Endometrial microvascular endothelial cells (primary cell): ENCODE data around the gene PDE4B. TPM values are rescaled to one million over a fixed set of nuclear protein-coding genes. Genes with fewer than 3 reads are reported as not detected.

ENCODE experiments used
- in situ Hi-C: cut with HindIII; loops from 2 replicates; pipeline ENCODE4 v1.10.0; 2017; ENCODE audit warnings: low sequenced_read_pairs, low pct_unique_long_range_greater_than_20kb; ENCODE audit errors: inconsistent ontology term
- total RNA-seq: library from RNA; depleted of rRNA; stranded (reverse); fragments of >200 nt; gene quantifications from one replicate; pipeline ENCODE4 v1.2.3, GENCODE V29; 2015; ENCODE audit errors: inconsistent ontology term

Gene PDE4B
- total RNA-seq, 1 donor from 2014 or later = 21.9 TPM

GRCh38 chr1:66256629-66257572 is 464.2 kb downstream of the PDE4B start:
- in situ Hi-C loops = loop anchor here (25.0 kb wide), 1 partner anchor 205 kb away; no protein-coding TSS in a partner anchor

DNA sequence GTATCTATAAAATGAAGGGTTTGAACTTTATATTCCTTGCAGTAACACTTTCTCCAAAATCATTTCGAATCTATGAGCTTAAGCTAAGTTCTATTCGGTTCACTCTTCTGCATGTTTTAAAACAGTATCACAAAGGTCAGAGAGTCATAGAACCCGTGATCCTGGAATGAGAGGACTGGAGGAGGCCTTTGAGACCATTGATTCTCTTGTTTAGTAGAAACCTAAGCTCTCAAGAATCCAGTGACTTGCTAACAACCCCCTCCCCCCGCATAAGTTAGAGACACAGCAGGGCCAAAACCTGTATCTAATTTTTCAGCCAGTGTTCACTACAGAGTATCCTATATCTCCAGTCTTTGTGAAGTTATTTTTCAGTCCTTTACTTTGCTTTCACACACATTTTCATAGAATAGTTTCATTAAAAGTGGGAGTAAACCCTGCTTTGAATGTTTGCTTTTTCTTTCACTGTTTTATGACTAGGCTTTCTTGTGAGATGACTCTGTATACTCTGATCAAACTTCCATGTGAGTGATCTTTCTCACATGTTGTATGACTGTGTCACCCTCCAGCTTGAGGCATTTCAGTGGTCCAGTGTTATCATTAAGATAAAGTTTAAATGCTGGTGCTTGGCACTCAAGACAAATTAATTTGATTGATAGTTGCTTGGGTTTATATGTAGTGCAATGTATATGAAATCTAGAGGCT is 465.9 kb downstream of the PDE4B start:
- in situ Hi-C loops = loop anchor here (25.0 kb wide), 1 partner anchor 204 kb away; no protein-coding TSS in a partner anchor

- in situ Hi-C loops = loop anchor here (25.0 kb wide), 1 partner anchor 201 kb away; no protein-coding TSS in a partner anchor
These were observed 468.7 kb downstream of the PDE4B start for GRCh38 chr1:66261364-66261763.

DNA sequence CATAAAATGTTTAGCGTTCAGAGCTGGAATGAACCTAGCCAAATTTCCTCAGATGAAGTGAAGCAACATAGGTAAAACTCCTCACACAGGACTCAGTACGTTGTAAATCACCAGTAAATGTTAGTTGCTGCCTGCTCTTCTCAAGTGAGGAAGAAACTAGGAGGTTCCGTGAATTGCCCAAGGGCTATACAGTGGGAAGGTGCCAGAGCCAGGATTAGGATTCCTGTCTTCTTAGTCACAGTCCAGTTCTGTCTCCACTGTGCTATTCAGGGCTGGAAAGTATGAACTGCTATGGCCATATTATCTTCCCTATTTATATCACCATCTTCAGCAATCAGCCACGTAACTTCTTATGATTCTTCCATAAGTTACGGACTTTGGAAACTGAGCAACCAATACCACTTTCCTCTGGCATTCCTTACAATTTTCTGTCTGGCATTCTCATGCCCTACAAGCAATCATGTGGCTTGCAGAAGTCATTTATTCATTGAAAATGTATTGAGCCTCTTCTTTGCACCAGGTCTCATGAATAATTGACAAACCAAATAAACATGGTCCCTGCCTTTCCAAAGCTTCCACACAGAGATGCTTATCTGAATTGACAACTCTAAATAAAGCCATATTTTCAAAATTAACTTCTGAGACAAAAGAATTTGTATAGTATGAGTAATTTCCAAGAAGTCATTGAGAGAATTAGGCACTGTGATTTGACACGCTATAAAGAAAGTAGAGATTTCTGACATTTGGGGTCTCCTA is 469.7 kb downstream of the PDE4B start:
- in situ Hi-C loops = loop anchor here (25.0 kb wide), 1 partner anchor 200 kb away; no protein-coding TSS in a partner anchor

DNA sequence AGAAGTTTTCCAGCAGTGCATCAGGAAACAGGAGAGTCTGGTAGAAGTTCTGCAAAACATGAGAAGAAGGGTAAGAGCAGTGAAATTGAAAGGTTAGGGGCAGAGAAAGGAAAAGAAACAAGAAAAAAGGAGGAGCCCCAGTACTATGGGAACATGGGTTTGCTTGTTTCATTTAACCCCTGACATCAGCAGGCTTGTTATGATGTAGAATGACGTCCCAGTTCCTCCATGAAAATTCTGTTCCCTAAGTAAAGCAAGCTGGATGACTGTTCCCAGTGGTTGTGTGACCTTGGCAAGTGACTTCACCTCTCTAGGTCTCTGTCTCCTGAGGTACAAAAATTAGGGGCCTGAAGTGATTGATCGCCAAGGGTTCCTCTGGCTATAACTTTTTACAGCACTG is 472.6 kb downstream of the PDE4B start:
- in situ Hi-C loops = loop anchor here (25.0 kb wide), 1 partner anchor 197 kb away; no protein-coding TSS in a partner anchor

DNA sequence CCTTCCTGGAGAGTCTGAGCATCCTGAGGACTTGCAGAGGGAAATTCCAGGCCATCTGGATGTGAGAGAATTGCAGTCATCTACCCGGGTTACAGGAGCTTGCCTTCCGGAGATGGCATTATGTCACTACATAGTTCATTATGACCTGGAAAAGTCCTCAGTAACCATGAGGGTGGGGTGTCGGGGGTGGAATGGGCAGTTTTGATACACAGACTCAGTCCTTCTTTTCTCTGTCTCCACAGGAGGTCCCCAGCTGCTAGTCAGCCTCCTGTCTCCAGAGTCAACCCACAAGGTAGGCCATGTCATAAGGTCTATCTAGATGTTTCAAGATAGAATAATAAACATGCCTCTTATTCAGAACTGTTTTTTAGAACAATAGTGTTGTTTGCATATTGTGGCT is 473.1 kb downstream of the PDE4B start:
- in situ Hi-C loops = loop anchor here (25.0 kb wide), 1 partner anchor 197 kb away; no protein-coding TSS in a partner anchor

GRCh38 chr1:66266350-66266749 is 473.7 kb downstream of the PDE4B start:
- in situ Hi-C loops = loop anchor here (25.0 kb wide), 1 partner anchor 196 kb away; no protein-coding TSS in a partner anchor

DNA sequence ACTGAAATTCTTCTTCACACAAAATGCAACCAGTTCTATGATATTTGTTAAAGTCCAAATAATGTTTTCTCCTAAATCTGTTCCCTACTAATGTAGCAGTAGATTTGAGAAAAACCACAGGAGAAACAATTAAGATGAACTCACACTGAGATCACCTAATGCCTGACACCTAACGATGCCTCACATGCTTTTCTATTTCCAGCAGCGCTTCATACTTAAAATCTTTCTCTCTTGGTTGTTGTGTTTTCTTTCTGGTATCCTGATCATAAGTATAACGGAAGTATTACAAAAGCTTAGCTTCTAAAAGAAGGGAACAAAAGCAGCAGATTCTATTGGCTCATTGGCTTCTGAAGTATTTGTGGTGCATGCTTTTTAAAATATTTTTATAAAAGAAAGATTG is 474.1 kb downstream of the PDE4B start:
- in situ Hi-C loops = loop anchor here (25.0 kb wide), 1 partner anchor 196 kb away; no protein-coding TSS in a partner anchor

DNA sequence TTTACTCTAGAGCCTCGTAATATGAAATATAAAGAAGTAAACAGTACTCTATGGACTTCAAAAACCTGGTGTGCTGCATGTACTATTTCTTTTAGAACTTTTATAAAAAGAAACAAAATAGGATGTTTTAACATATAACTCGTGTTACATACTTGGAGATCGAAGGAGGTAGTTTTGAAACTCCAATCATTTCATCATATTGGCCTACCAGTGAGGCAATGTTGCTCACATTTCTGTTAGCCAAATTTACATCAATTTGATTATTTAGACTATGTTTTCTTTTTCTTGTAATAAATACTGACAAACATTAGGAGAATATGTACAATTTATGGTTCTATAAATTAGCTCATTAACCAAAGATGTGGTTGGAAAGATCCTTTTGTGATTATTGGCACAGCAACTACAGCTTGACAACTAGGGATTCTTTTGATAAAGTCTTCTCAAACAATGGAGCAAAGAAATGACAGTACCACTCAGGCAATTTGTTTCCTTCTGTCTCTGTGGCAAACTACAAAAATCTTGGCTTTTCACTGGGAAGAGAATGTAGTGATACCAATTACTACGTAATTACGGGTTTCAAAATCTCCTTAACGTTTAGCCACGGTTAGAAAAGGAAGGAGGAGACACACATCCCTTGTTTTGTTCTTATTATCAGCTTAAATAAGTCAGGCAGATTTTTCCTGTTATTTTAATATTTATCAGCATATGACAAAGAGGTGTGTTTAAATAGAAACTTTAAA is 474.7 kb downstream of the PDE4B start:
- in situ Hi-C loops = loop anchor here (25.0 kb wide), 1 partner anchor 195 kb away; no protein-coding TSS in a partner anchor

- in situ Hi-C loops = loop anchor here (25.0 kb wide), 1 partner anchor 193 kb away; no protein-coding TSS in a partner anchor
These were observed 476.5 kb downstream of the PDE4B start for GRCh38 chr1:66269222-66269621.

DNA sequence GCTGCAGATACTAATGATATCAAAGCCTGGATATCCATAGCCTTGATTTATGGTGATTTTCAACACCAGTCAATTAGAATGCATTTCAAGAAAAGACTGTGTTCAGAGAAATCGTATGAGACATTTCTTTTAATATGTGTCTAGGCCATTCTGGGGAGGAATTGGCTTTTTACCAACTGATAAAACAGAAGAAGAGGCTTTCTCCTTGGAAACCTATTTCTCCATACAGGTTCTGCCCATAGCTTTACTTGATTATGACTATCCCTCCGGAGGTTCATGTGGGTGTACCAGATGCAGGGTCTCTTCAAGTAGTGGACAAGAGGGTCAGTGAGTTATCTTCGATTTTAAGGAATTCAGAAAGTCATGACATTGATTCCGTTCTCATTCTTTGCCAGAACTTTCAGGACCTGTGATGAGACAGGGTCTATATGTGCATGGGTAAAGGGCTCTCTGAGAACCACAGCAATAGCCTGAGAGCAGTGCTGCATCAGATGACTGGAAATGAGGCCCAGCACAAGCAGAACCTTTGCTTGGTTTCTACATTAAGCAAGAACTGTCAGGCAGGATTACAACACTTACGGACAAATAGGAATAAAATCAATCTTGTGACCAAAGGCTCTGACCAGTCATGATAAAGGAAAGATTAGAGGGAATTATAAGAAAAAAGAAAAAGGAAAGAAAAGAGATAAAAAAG is 477.6 kb downstream of the PDE4B start:
- in situ Hi-C loops = loop anchor here (5.0 to 25.0 kb wide), 2 partner anchors 62 to 192 kb away; no protein-coding TSS in a partner anchor

GRCh38 chr1:66271216-66271903 is 478.7 kb downstream of the PDE4B start:
- in situ Hi-C loops = loop anchor here (5.0 to 25.0 kb wide), 2 partner anchors 61 to 191 kb away; no protein-coding TSS in a partner anchor

DNA sequence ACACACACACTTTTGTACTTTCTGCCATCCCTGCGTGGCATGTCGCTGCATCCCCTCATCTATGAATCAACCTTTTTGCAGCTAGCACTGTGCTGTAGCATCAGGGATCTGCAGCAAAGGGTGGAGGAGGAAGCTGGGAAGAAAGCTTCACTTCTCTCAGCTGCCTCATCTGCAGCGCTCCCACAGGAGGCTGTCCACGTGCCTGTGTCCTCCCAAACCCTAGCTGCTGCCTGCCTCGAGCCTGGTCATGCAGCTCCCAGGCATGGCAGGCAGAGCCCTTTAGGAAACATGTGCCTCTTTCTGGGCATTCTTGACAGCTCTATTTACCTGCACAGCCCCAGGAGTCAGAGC is 479.2 kb downstream of the PDE4B start:
- in situ Hi-C loops = loop anchor here (5.0 to 25.0 kb wide), 2 partner anchors 60 to 190 kb away; no protein-coding TSS in a partner anchor

- in situ Hi-C loops = loop anchor here (5.0 to 25.0 kb wide), 2 partner anchors 59 to 189 kb away; no protein-coding TSS in a partner anchor
These were observed 481.0 kb downstream of the PDE4B start for GRCh38 chr1:66273656-66274055.

- in situ Hi-C loops = loop anchor here (5.0 to 25.0 kb wide), 2 partner anchors 58 to 188 kb away; no protein-coding TSS in a partner anchor
These were observed 481.9 kb downstream of the PDE4B start for GRCh38 chr1:66274634-66275033.

DNA sequence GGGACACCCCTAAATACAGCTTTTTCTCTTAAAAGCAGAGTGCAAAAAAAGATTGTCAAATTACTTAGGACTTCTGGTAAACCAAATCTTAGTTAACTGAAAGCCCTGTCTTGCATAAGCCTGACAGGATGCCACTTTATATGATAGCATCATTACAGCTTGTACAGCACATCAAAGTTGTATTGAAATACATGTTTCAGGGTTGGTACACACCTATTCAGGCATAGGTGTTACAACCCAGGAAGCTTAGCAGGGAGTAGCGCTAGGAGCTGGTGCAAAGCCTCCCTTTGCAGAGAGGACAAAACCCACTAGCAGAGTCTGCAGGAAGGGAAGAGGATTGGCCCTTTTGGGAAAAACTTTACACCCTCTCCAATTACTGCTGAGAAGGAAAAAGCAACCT is 482.4 kb downstream of the PDE4B start:
- in situ Hi-C loops = no loop called here
